ENCODE data around the gene GFI1.

DNA sequence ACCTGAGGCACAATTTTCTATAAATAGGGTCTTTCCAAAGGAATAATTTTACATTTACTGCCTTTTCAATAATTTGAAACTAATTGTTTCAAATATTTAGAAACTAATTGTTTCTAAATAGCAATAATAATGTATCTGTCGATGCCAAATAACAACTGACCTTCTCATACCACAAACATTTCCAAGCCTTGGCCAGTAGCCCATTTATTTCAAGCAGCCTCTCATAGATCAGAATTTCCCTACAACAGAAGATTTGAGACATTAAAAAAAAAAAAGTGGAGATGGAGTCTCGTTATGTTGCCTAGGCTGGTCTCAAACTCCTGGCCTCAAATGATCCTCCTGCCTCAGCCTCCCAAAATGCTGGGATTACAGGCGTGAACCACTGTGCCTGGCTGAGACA lies 2.1 kb upstream of the GFI1 start:
- TF ChIP-seq, protein P1, sequence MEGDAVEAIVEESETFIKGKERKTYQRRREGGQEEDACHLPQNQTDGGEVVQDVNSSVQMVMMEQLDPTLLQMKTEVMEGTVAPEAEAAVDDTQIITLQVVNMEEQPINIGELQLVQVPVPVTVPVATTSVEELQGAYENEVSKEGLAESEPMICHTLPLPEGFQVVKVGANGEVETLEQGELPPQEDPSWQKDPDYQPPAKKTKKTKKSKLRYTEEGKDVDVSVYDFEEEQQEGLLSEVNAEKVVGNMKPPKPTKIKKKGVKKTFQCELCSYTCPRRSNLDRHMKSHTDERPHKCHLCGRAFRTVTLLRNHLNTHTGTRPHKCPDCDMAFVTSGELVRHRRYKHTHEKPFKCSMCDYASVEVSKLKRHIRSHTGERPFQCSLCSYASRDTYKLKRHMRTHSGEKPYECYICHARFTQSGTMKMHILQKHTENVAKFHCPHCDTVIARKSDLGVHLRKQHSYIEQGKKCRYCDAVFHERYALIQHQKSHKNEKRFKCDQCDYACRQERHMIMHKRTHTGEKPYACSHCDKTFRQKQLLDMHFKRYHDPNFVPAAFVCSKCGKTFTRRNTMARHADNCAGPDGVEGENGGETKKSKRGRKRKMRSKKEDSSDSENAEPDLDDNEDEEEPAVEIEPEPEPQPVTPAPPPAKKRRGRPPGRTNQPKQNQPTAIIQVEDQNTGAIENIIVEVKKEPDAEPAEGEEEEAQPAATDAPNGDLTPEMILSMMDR (IDR thresholded peaks at IDR 0.05), result no peak
- no peak for TF ChIP-seq EP300 (IDR thresholded peaks at IDR 0.05)
- TF ChIP-seq POLR2A (IDR thresholded peaks at IDR 0.05), result no peak

Data from ovary (tissue), 3 donors.